GM18867 (cell line): ENCODE data around the gene VAV3.
A peak's percentile ranks its signal among the peaks of the same experiment; 100 is the strongest.
"Not testable (repeated sequence)": the region's sequence is repeated elsewhere in the genome, so short reads cannot be mapped to it uniquely, and the experiment has no call there.

Experiments used
- ATAC-seq: cut with Tn5 transposase; IDR thresholded peaks from one replicate; pipeline ENCODE4 v1.9.1; 2021; ENCODE audit warnings: mild to moderate bottlenecking, moderate library complexity; ENCODE audit not compliant: unreplicated experiment

Gene VAV3, protein sequence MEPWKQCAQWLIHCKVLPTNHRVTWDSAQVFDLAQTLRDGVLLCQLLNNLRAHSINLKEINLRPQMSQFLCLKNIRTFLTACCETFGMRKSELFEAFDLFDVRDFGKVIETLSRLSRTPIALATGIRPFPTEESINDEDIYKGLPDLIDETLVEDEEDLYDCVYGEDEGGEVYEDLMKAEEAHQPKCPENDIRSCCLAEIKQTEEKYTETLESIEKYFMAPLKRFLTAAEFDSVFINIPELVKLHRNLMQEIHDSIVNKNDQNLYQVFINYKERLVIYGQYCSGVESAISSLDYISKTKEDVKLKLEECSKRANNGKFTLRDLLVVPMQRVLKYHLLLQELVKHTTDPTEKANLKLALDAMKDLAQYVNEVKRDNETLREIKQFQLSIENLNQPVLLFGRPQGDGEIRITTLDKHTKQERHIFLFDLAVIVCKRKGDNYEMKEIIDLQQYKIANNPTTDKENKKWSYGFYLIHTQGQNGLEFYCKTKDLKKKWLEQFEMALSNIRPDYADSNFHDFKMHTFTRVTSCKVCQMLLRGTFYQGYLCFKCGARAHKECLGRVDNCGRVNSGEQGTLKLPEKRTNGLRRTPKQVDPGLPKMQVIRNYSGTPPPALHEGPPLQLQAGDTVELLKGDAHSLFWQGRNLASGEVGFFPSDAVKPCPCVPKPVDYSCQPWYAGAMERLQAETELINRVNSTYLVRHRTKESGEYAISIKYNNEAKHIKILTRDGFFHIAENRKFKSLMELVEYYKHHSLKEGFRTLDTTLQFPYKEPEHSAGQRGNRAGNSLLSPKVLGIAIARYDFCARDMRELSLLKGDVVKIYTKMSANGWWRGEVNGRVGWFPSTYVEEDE

DNA sequence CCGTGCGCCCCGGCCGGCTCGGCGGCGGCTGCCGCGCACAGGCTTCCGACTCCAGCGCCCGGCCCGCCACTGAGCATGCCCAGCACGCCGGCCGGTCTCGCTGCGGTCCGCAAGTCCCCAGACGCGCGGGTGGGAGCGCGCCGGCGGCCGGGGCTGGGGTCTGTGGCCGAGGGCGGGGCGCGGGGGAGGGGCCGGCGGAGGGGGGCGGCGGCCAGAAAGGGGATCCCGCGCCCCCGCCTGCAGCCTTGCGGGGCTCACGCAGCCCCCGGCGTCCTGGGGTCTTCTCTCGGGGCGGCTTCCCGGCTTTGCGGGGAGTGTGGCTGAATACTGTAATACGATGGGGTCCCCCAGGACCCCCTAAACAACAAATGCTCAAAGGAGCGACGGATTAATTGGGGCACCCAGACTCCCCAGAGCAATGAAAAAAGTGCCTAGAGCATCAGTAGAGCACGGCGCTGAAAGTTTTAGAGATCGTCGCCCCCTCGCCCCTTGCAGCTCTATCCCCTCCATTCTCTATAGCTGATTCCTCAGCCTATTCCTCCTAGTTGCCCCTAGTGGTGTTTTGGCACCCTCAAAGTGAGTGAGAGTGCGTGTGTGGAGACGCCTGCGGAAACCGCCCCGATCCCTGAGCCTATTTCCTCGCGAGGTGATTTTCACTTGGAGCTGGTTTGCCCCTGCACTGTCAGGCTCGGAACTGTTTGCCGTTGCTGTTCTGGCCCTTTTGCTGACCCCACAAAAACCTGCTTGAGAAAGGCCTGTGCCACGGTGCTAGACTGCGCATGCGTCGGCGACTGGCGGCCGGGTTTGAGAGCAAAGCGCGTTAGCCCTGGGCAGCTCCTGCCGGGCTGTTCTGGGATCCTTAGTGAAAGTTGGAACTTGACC is at the start of gene VAV3:
VAV3 (minus strand) TSS at position 71 of the 882 bp plus-strand sequence. CDS start 311 bp downstream, outside the sequence.
- peak; percentile 27 for ATAC-seq

DNA sequence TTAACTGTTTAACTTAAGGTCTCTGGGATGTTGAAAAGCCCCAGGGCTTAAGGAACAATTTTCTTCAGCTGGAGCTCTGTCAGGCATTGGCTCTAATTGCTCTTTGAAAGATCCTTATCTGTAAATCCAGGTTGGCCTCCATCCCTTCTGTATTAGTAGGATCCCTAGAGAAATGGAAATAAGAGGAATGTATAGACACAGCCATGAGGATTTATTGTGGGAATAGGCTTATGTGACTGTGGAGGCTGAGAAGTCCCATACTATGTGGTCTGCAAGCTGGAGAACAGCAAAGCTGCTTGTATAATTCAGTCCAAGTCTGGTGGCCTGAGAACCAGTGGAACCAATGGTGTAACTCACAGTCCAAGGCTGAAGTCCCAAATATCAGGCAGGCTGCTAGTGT is 47.6 kb upstream of the VAV3 start:
- ATAC-seq = no peak

DNA sequence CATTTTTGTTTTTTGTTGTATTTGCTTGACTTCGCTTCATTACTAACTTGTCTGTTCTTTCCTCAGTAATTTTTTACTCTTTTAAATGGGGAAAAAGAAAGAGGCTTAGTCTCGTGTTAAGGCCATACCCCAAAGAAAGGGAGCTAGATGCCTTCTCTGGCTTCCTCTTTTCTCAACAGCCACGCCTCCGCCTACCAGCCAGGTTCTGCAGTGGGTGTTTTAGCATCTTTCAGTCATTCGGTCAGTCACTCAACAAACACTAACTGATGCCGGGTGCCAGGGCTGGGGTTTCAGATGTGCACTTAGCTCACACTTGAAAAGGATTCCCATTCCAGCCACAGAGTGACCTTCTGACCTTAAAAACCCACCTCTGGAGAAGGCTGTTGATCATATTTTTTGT is 46.3 kb upstream of the VAV3 start:
- peak; percentile 53 for ATAC-seq

DNA sequence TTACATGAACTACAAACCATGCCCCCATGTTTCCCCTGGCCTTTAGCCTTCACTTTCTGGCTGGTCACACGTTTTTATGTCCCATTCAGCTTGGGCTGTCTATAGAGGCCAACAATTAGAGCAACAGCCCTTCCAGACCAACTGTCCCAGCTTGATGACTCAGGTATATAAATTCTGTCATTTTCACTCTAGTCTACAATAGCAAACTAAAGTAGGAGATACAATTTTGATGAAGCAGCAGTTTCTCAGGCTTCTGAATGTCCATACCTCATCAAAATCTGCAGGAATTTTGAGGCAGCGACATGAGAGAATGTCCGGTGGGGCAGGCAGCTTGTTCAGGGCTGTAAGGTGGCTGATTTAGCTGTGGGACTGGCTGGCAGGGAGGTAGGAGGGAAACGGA is 45.6 kb upstream of the VAV3 start:
- ATAC-seq = no peak

DNA sequence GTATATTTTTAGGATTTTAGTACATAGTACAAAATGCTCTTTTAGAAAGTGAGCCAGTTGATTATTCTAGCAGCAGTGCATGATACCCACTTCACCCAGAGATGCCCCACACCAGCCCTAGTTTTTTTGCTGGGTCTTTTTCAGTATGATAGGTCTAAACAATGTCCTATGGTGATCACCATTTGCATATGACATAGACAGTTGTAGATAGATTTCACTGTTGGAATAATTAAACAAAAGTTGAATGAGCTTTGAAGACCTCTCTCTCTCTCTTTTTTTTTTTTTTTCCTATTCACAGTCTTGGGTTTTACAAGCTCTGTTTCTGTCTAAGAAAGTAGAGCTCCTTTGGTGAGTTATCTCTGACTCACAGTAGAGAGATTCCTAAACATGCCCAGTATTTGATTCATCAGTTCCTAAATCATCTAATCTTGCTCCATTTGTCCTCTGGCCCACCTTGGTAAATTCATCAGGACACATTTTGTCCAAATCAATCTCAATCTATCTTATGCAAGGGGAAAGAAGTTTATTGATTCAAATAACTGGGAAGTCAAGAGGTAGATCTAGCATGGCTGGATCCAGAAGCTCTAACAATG is 44.7 kb upstream of the VAV3 start:
- no peak for ATAC-seq

DNA sequence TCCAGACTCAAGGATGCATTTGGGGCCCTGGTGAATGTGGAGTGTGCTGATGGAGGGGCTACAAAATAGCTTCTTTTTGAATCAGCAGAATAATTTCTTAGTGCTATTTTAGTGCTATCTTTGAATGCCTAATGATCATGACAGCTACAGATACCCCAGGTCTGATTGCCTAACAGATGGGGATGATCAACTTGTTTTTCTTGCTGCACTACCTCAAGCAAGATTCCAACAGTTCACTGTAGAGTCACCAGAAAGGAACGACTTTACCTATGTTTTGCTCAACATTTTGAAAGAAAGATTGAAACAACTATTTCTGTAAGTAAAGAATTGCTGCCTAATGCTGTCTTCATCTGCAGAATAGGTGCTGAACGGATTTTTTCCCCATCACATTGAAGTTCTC is 42.6 kb upstream of the VAV3 start:
- ATAC-seq = no peak

DNA sequence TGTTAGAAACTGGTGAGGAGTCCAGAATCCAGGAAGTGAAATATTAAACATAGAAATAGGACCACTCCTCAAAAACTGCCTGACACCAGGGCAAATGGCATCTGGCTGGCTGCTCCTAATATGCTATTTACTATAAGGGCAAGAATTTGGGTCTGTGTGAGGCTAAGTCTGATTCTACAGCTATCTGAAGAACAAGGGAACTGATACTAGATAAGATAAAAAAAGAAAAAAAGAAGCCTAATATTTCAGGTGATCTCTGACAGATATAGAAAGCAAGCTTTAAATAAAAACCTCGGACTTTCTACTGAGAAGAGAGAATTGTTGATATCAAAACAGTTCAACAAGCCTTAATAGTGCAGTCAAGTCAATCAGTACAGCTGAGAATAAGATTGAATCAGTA is 42.1 kb upstream of the VAV3 start:
- no peak for ATAC-seq

DNA sequence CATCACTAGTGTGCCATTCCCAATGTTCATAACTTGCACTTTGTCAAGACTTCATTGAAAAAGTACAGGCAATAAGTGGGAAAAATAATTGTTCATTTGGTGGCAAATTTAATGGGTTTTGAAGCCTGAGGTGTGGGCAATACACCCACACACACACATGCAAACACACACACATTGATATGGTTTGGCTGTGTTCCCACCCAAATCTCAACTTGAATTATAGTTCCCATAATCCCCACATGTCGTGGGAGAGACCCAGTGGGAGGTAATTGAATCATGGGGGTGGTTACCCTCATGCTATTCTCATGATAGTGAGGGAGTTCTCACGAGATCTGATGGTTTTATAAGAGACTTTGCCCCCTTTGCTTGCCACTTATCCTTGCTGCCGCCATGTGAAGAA is 39.9 kb upstream of the VAV3 start:
- not testable (repeated sequence) for ATAC-seq

DNA sequence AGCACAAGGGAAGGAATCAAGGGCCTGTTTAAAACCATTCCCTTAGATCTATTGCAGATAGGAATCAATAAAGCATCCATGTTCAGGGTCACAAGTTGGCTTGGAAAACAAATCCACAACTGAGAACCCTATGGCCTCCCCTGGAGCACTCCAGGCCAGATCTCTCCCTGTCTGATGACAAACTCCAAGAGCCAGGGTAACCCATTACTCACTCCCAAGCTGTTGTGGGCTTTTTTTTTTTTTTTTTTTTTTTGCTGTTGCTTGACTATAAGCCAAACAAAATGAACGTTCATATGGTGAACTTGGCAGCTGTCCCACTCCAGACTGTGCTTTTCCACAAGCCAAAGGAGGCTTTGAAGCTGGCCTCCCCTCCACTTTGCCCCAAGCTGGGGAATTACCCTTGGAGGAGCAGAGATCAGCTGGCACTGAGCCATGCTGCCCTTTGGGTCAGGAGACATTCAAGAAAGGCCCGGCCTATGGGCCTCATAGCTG is 35.7 kb upstream of the VAV3 start:
- ATAC-seq = no peak

DNA sequence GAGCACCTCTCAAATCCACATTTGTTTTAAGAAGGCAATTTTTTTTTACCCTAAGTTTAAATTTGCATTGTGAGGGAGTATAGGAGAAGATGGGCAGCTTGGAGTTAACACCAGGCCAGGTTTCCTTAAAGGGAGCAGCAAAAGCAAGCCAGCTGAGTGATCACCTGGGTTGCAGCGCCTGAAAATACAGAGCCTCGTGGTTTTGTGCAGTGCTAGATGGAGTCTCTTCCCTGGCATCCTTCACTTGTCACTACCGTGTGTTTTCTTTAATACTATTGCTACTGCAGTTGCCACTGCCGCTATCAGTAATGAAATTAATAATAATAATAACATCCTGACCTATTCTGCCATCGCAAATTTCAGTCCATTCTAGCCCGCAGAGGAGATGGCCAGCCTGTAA is 35.2 kb upstream of the VAV3 start:
- no peak for ATAC-seq

DNA sequence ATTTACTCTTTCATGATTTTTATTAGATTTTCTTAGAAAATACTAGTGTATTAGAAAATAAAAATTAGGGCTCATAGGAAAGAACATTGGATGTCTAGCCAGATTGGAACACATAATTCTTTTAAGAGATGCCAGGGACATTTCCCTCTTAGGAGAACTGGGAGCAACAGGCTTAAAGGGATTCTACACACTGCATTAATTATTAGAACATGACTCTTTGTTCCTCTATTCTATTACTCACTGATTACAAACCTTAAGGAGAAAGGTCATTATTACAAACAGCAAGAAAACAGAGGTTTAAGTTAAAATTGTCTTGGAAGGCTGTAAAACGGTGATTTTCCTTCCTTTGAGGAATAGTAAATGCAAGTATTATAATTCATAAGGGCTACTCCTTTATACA is 32.9 kb upstream of the VAV3 start:
- no peak for ATAC-seq

DNA sequence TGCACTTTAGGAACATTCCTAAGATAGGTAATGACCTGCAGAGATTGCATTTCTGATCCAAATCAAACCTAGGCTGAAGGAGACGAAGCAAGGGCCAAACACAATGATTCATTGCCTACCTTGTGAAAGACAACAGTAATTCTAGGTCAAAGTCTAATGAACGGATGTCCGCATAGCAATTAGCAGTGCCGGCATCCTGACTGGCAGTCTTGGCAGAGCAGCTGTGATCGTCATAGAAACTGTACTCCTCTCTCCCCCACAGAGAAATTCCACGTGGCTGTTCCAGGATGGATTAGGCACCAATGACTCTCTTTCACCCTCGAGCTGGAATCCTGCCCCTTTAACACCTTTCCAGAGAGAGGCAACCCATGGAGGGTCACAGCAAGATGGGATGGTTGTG is 28.9 kb upstream of the VAV3 start:
- ATAC-seq = no peak

DNA sequence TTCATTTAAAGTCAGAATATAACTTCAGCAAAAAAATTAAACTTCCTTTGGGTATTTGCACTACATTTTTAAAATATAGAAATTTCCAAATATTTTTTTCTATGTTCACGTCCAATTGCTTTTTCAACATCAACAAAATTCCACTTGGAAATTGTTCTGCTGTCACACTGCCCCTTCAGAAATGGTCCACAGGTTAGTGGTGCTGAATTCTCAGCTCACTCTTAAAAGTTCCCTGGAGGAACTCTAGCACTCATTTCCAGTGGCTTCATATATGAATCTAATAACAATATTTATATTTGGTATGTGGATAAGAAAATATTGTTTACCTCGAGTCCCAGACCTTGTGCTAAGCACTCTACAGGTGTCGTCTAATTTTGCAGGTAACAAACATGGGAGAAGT is 27.4 kb upstream of the VAV3 start:
- ATAC-seq = no peak

DNA sequence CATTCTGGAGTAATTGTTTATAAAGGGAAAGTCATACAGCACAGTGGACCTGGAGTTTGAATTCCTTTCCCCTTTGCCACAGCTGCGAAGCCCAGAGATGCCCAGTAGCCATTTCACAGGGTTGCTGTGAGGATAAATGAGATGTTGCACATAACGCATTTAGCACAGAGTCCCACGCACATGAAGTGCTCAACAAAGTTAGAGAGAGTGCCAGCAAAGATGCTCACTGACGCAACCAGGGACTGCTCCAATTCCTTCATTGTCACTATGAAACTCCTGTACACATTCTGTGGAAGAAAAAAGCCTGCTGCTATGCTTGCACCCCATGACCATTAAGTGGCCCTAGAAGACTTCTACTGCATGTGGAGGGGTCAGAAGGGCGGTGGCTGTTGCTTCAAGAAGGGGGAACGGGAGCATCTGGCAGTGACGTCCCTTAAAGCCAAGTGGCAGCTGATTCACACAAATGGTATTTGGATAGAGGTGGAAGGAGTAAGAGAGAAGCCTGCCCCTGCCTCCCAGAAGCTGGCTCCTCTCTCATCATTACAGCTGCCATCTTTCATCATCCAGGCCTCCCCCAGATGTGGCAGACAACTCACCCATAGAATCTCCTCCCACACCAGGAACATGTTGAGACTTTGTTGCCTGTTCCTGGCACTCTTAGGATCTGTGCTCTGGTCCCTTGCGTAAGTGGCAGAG is 26.5 kb upstream of the VAV3 start:
- no peak for ATAC-seq

DNA sequence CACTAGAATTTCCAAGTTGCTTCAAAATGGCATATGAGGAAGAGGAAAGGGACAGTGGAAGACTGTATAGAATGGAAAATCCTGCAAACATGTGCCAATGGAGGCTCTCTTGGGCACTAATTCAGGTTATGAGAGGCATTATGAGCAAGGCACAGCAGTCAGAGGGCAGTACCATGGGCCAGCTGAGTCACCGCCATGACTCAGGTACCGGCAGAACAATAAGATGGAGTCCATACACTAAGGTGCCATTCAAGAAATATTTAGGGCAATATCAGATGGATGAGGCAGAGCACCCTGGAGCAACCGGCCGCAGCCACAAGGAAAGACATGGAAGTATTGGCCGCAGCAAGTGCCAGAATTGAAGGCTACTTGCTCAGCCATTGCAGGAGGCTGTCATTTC is 25.6 kb upstream of the VAV3 start:
- ATAC-seq = no peak

DNA sequence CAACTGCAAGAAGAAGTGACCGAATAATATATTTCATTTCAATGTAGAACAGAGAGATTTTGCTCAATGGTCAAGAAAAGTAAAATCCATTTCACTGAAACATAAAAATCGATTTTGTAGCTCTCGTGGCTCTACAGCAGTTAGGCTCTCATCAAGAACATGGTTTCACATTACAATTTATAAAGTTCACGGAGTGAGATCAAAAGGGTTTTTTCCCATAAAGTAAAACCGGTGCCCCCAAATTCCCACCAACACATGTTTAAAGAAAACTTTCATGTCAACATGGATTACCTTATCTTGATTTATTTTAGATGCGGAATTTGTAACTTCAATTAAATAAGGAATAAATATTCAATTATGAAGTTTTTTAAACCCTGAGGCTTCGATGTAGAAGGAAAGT is 16.3 kb upstream of the VAV3 start:
- no peak for ATAC-seq

DNA sequence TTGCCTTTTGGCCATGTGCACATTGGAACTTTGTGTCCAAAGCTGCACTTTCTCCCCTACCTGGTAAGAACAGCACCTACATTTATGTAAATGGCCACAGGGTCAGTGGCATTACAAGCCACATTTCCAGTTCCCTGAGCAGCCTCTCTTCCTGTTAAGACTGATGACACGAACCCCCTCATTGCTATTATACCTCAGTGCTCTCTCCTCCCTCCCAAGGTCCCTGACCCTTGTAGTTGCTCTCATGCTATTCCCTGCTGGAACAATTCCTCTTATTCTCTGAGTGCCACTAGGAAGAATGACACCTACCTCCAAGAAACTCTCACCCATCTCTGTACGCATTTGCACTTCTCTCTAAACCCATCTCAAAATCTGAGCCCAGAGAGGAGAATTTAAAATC is 14.9 kb upstream of the VAV3 start:
- no peak for ATAC-seq

DNA sequence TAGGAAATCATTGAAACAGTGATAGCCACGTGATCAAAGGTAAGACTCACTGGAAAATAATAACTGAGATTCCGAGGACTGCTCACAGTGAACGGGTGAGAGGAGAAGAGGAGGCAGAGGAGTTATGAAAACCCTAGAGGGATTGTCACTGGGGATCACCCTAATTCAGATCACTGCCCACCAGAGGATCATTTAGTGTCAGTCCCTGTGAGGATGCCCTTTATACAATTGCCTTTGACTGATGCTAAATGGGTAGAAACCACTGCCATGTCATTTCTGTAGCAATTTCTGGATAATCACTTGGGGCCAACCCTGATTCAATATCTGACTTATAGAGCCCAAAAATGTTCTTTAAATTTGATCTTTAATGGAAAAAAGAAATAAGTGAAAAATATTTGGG is 14.1 kb upstream of the VAV3 start:
- ATAC-seq = no peak

DNA sequence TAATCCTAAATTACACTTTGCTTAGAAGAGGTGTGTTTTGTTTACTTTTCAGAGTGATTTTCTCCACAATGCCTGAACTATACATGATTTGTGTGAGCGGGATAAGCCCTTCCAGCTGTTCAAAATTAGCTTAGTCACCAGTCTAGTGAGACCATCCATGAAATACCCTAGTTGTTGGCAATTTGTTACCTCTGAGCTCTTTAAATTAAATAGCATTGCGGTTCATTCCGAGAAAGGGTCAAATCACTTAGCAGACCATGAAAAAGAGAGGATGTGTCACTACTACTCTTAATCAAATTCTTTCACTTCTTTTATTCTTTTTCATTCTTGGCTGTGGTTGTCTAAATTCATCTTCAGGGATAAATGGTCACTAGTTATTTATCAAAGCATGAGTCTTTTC is 11.9 kb upstream of the VAV3 start:
- ATAC-seq = no peak

DNA sequence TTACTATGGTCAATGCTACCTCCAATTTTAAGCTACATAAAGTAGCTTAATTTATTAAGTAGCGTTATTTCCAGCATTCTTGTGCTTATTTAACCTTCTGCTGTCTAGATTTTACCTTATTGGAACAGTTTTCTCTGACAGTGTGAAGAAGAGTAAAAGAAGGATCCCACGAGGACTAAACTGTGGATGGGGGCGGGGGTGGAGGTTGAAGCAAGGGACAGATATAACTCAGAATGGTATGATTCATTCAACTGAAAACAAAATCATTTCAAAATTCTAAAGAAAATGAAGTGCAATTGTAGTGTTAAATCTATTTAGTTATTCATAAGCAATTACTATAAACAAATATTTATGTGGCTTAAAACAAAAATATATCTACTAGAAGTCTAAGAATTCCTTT is 11.5 kb upstream of the VAV3 start:
- ATAC-seq = no peak
